Colon (tissue), 2 donors: ENCODE data around the gene EIF4G3.
"Not testable (repeated sequence)": the region's sequence is repeated elsewhere in the genome, so short reads cannot be mapped to it uniquely, and the experiment has no call there.

Experiments
- FAIRE-seq: peaks from 2 replicates; lab custom pipeline; 2012; peaks lifted over from hg19 to GRCh38; lab: Jason Lieb, UNC
- donor health status: control.
- donor health status: control.

EIF4G3 gene

GRCh38 chr1:21184276-21184675 lies 7.6 kb upstream of the EIF4G3 start:
- no peak for FAIRE-seq

- FAIRE-seq, result no peak
Observed at GRCh38 chr1:21182181-21182731, 5.6 kb upstream of the EIF4G3 start.

- not testable (repeated sequence) for FAIRE-seq
Observed at GRCh38 chr1:21178271-21178670, 1.6 kb upstream of the EIF4G3 start.

GRCh38 chr1:21175670-21176581 lies 771 bp downstream of the EIF4G3 start:
- FAIRE-seq, result no peak

GRCh38 chr1:21175324-21175669 lies 1.4 kb downstream of the EIF4G3 start:
- no peak for FAIRE-seq

- no peak for FAIRE-seq
Observed at GRCh38 chr1:21174654-21175323, 1.9 kb downstream of the EIF4G3 start.

- no peak for FAIRE-seq
Observed at GRCh38 chr1:21174230-21174629, 2.5 kb downstream of the EIF4G3 start.

GRCh38 chr1:21173096-21173495 lies 3.6 kb downstream of the EIF4G3 start:
- FAIRE-seq, result not testable (repeated sequence)

GRCh38 chr1:21170837-21171236 lies 5.9 kb downstream of the EIF4G3 start:
- FAIRE-seq, result not testable (repeated sequence)

- FAIRE-seq, result no peak
Observed at GRCh38 chr1:21168444-21168843, 8.3 kb downstream of the EIF4G3 start.

GRCh38 chr1:21165646-21166045 lies 11.1 kb downstream of the EIF4G3 start:
- FAIRE-seq, result no peak

- no peak for FAIRE-seq
Observed at GRCh38 chr1:21165076-21165475, 11.6 kb downstream of the EIF4G3 start.

- FAIRE-seq, result no peak
Observed at GRCh38 chr1:21164266-21164665, 12.4 kb downstream of the EIF4G3 start.

- FAIRE-seq, result no peak
Observed at GRCh38 chr1:21162740-21163464, 13.8 kb downstream of the EIF4G3 start.

- FAIRE-seq, result no peak
Observed at GRCh38 chr1:21161842-21162241, 14.9 kb downstream of the EIF4G3 start.

- no peak for FAIRE-seq
Observed at GRCh38 chr1:21160263-21160796, 16.4 kb downstream of the EIF4G3 start.

GRCh38 chr1:21157868-21158267 lies 18.8 kb downstream of the EIF4G3 start:
- no peak for FAIRE-seq

- FAIRE-seq, result no peak
Observed at GRCh38 chr1:21157054-21157453, 19.6 kb downstream of the EIF4G3 start.

GRCh38 chr1:21156019-21156418 lies 20.7 kb downstream of the EIF4G3 start:
- FAIRE-seq, result no peak

- no peak for FAIRE-seq
Observed at GRCh38 chr1:21154717-21155116, 22.0 kb downstream of the EIF4G3 start.

- FAIRE-seq, result no peak
Observed at GRCh38 chr1:21153388-21153787, 23.3 kb downstream of the EIF4G3 start.

- FAIRE-seq, result no peak
Observed at GRCh38 chr1:21152423-21153100, 24.1 kb downstream of the EIF4G3 start.
